Heart left ventricle (tissue), 13 donors: Measurements from ENCODE around the gene FHOD1.

Experiments used
- CTCF ChIP-seq, 12 donors: fragments of 200-600 bp; sonication (generic) in 4 of 12; IDR thresholded peaks; one replicate each; pipeline versions ENCODE4 v1.5.0 to v1.8.0; 2018 to 2022; ENCODE audit warnings: antibody characterized with exemption in 12 of 12, mild to moderate bottlenecking in 5 of 12
- POLR2A ChIP-seq, 2 donors: fragments of 450-650 bp; IDR thresholded peaks; one replicate each; pipeline ENCODE4 v1.6.1; 2017; ENCODE audit warnings: antibody characterized with exemption in 2 of 2, mild to moderate bottlenecking in 2 of 2, moderate library complexity in 2 of 2
- donor health status: ischemic (EF 13 %, LVEDD 7.1; RV severe dilation, severe dysfunction).
- donor health status: DM: no; HTN: yes; CAD: no.
- donor health status: DM: no; HTN: no; CAD: no.
- donor health status: ischemic (EF 25% LVEDD 6.9; RV normal size, moderate dysfunction).
- donor health status: ischemic (EF 25% LVEDD 5.7; RV mildly dilated, moderate dysfunction).
- donor health status: ischemic (EF 35%, LVEDD 5.7; RV mildly dilated, moderate dysfunction).
- donor health status: nonischemic (EF 11% LVEDD 7.7; RV severe dilation, severe dysfunction).
- donor health status: DM: yes; HTN: yes; CAD: no.
- donor health status: PGD.
- donor health status: ischemic (EF 29% LVEDD 5.4; RV normal size, mild dysfunction).
- donor health status: nonischemic (EF 23%, LVEDD 6.1; RV moderate dilation, normal function).

GRCh38 chr16:67238806-67239470, 8.3 kb downstream of the FHOD1 start:
- TF ChIP-seq POLR2A (IDR thresholded peaks at IDR 0.05) (no peak), CTCF (IDR thresholded peaks at IDR 0.05) (no peak)
